ENCODE results near the gene OSBPL2. TPM values are rescaled to one million over a fixed set of nuclear protein-coding genes. Genes with fewer than 3 reads are reported as not detected.

The OSBPL2 gene
- total RNA-seq, 4 donors from 2014 or later, result 46.9 to 60.8 (median 50.8) TPM

- TF ChIP-seq POLR2A (IDR thresholded peaks at IDR 0.05) (no peak), CTCF (IDR thresholded peaks at IDR 0.05) (no peak)
- H3K27ac ChIP-seq, result no peak overlapping the region
- no peaks in the 10 kb centered on the region for H3K9me3 ChIP-seq
- H3K36me3 ChIP-seq, result no peaks in the 10 kb centered on the region
- H3K27me3 ChIP-seq, result peaks cover 8% of the 10 kb centered on the region
- 75 to 81% methylated on average over 12 to 13 of the region's 13 CpGs for WGBS, 2 donors
- DNase-seq, result no peak
- H3K4me3 ChIP-seq (replicated peaks in 1 of 3), result no peak overlapping the region
- peaks cover 5 to 13% of the 10 kb centered on the region in 2 donors for H3K4me1 ChIP-seq
- intact Hi-C loops (cut with DNase I), result no loop called here
These were observed 15.3 kb upstream of the OSBPL2 start for GRCh38 chr20:62222972-62223371.

GRCh38 chr20:62223571-62223970 is 14.8 kb upstream of the OSBPL2 start:
- no peak overlapping the region for H3K27ac ChIP-seq
- no peaks in the 10 kb centered on the region for H3K9me3 ChIP-seq
- peaks cover 5 to 13% of the 10 kb centered on the region in 2 donors for H3K4me1 ChIP-seq
- H3K4me3 ChIP-seq (replicated peaks in 1 of 3), result no peak overlapping the region
- H3K27me3 ChIP-seq, result peaks cover 7% of the 10 kb centered on the region
- DNase-seq, result no peak
- intact Hi-C loops (cut with DNase I), result no loop called here
- H3K36me3 ChIP-seq, result no peaks in the 10 kb centered on the region
- TF ChIP-seq CTCF (IDR thresholded peaks at IDR 0.05), result no peak
- TF ChIP-seq POLR2A (IDR thresholded peaks at IDR 0.05), result no peak
- WGBS, 2 donors, result 20 to 60% methylated on average over 1 to 6 of the region's 9 CpGs

- Histone ChIP-seq H3K36me3 (no peaks in the 10 kb centered on the region), H3K9me3 (no peaks in the 10 kb centered on the region), H3K27me3 (peaks cover under 1% of the 10 kb centered on the region), H3K4me3 (replicated peaks in 1 of 3) (no peak overlapping the region), H3K4me1 (peaks cover 5 to 10% of the 10 kb centered on the region in 2 donors), H3K27ac (no peak overlapping the region)
- 34 to 37% methylated on average over 16 to 19 of the region's 21 CpGs for WGBS, 2 donors
- no peak for DNase-seq
- TF ChIP-seq POLR2A (IDR thresholded peaks at IDR 0.05) (no peak), CTCF (IDR thresholded peaks at IDR 0.05) (no peak)
- intact Hi-C loops (cut with DNase I), result no loop called here
These were observed 14.0 kb upstream of the OSBPL2 start for GRCh38 chr20:62224113-62224855.

- intact Hi-C loops (cut with DNase I), result no loop called here
- no peak for DNase-seq
- Histone ChIP-seq H3K27ac (no peak overlapping the region), H3K4me3 (replicated peaks in 1 of 3) (no peak overlapping the region), H3K27me3 (no peaks in the 10 kb centered on the region), H3K4me1 (peaks cover 5 to 6% of the 10 kb centered on the region in 2 donors), H3K9me3 (no peaks in the 10 kb centered on the region), H3K36me3 (no peaks in the 10 kb centered on the region)
- 90 to 91% methylated on average over 8 to 10 of the region's 13 CpGs for WGBS, 2 donors
- no peak for TF ChIP-seq POLR2A (IDR thresholded peaks at IDR 0.05)
- TF ChIP-seq CTCF (IDR thresholded peaks at IDR 0.05), result no peak
These were observed 13.3 kb upstream of the OSBPL2 start for GRCh38 chr20:62225026-62225425.

- Histone ChIP-seq H3K4me3 (replicated peaks in 1 of 3) (no peak overlapping the region), H3K4me1 (no peaks in the 10 kb centered on the region), H3K36me3 (no peaks in the 10 kb centered on the region), H3K9me3 (no peaks in the 10 kb centered on the region), H3K27ac (no peak overlapping the region), H3K27me3 (no peaks in the 10 kb centered on the region)
- WGBS, 2 donors, result 74 to 78% methylated on average over 6 to 17 of the region's 17 CpGs
- intact Hi-C loops (cut with DNase I), result no loop called here
- TF ChIP-seq POLR2A (IDR thresholded peaks at IDR 0.05) (no peak), CTCF (IDR thresholded peaks at IDR 0.05) (no peak)
- DNase-seq, result no peak
These were observed 12.3 kb upstream of the OSBPL2 start for GRCh38 chr20:62225820-62226635.
